Thyroid gland (tissue), 4 donors: ENCODE measurements around the gene RORC. TPM values are rescaled to one million over a fixed set of nuclear protein-coding genes. Genes with fewer than 3 reads are reported as not detected.

Experiments
- DNase-seq, 2 donors: peaks; one replicate each; pipeline ENCODE4 v3.0.0-alpha.2; 2019
- H3K27ac ChIP-seq, 3 donors: fragments of 200-600 bp; sonication (generic); 1 replicate in 2 of 3; 2 replicates in 1 of 3; pipeline ENCODE4 v1.5.1; 2016 to 2019; ENCODE audit warnings: mild to moderate bottlenecking in 1 of 3, moderate library complexity in 1 of 3
- H3K27me3 ChIP-seq: fragments of 200-600 bp; sonication (generic); one replicate; pipeline ENCODE4 v1.5.1; 2019
- H3K36me3 ChIP-seq, 2 donors: fragments of 200-600 bp; sonication (generic); one replicate each; pipeline ENCODE4 v1.5.1; 2016 to 2019
- H3K4me1 ChIP-seq, 2 donors: fragments of 200-600 bp; sonication (generic); one replicate each; pipeline ENCODE4 v1.5.1; 2017 to 2019
- H3K4me3 ChIP-seq, 3 donors: fragments of 200-600 bp; sonication (generic); replicated peaks in 1 of 3; 1 replicate in 2 of 3; 2 replicates in 1 of 3; pipeline ENCODE4 v1.5.1; 2016; ENCODE audit warnings: mild to moderate bottlenecking in 1 of 3
- H3K9me3 ChIP-seq: fragments of 200-600 bp; sonication (generic); one replicate; pipeline ENCODE4 v1.5.1; 2017
- CTCF ChIP-seq, 6 experiments: fragments of 200-600 bp in 3 of 6; fragments of 450-650 bp in 3 of 6; sonication (generic) in 3 of 6; IDR thresholded peaks; one replicate each; pipeline ENCODE4 v1.5.1; 2016 to 2019; ENCODE audit warnings: antibody characterized with exemption in 6 of 6, mild to moderate bottlenecking in 2 of 6, inconsistent platforms in 1 of 6, moderate library complexity in 1 of 6
- POLR2A ChIP-seq, 2 donors: fragments of 450-650 bp; IDR thresholded peaks; one replicate each; pipeline ENCODE4 v1.6.1; 2017; ENCODE audit warnings: antibody characterized with exemption in 2 of 2, mild to moderate bottlenecking in 2 of 2, moderate library complexity in 1 of 2
- WGBS, 2 donors: methylation state at CpG; one replicate each; pipeline ENCODE4 v1.1.5; 2017; 5-methylcytosine and 5-hydroxymethylcytosine counted together
- intact Hi-C: fragments of 100-400 bp; cut with DNase I; formaldehyde crosslinking; loops from one replicate; pipeline ENCODE4 v1.15.1; 2023
- total RNA-seq, 4 donors: library from RNA; depleted of rRNA; stranded (reverse); fragments of >200 nt; gene quantifications; one replicate each; pipeline ENCODE4 v1.2.3, GENCODE V29; 2016

The RORC gene
- total RNA-seq, 4 donors from 2014 or later = 29.7 to 48.4 (median 38.8) TPM

- 85 to 86% methylated on average over 2 to 5 of the region's 5 CpGs for WGBS, 2 donors
- Histone ChIP-seq H3K9me3 (no peaks in the 10 kb centered on the region), H3K4me1 (no peaks in the 10 kb centered on the region), H3K36me3 (peaks cover 0 to 5% of the 10 kb centered on the region in 2 donors), H3K27ac (no peak overlapping the region), H3K4me3 (no peak overlapping the region), H3K27me3 (no peaks in the 10 kb centered on the region)
- TF ChIP-seq CTCF (IDR thresholded peaks at IDR 0.05) (no peak), POLR2A (IDR thresholded peaks at IDR 0.05) (no peak)
- intact Hi-C loops = no loop called here
- no peak for DNase-seq
Measured at GRCh38 chr1:151807131-151807530, 24.5 kb downstream of the RORC start.

GRCh38 chr1:151806170-151806569 is 25.4 kb downstream of the RORC start:
- no peak for TF ChIP-seq POLR2A (IDR thresholded peaks at IDR 0.05)
- Histone ChIP-seq H3K4me1 (no peaks in the 10 kb centered on the region), H3K4me3 (no peak overlapping the region), H3K27ac (no peak overlapping the region), H3K36me3 (peaks cover 0 to 5% of the 10 kb centered on the region in 2 donors), H3K9me3 (no peaks in the 10 kb centered on the region), H3K27me3 (no peaks in the 10 kb centered on the region)
- intact Hi-C loops = no loop called here
- DNase-seq = no peak
- 81 to 84% methylated on average over 4 to 7 of the region's 7 CpGs for WGBS, 2 donors

- peak; percentile 19 to 45 for DNase-seq
- Histone ChIP-seq H3K4me3 (no peak within 1 kb of the TSS), H3K36me3 (peaks cover 0 to 5% of the 10 kb centered on the region in 2 donors), H3K9me3 (no peaks in the 10 kb centered on the region), H3K27ac (no peak within 1 kb of the TSS), H3K4me1 (no peaks in the 10 kb centered on the region), H3K27me3 (no peaks in the 10 kb centered on the region)
- 48 to 51% methylated on average over 9 to 12 of the region's 12 CpGs for WGBS, 2 donors
- intact Hi-C loops = no loop called here
- no peak for TF ChIP-seq CTCF (IDR thresholded peaks at IDR 0.05)
- no peak for TF ChIP-seq POLR2A (IDR thresholded peaks at IDR 0.05)
Measured at GRCh38 chr1:151805066-151805820, 26.4 kb downstream of the RORC start, which contains the start of gene LINGO4. Gene LINGO4 (minus strand): TSS chr1:151805419. CDS start chr1:151802704, 2,715 bp downstream.

- intact Hi-C loops = no loop called here
- DNase-seq = no peak
- H3K27ac ChIP-seq = no peak overlapping the region
- H3K4me1 ChIP-seq = no peaks in the 10 kb centered on the region
- no peak for TF ChIP-seq POLR2A (IDR thresholded peaks at IDR 0.05)
- no peak for TF ChIP-seq CTCF (IDR thresholded peaks at IDR 0.05)
- H3K9me3 ChIP-seq = no peaks in the 10 kb centered on the region
- H3K4me3 ChIP-seq = no peak overlapping the region
- peaks cover 0 to 5% of the 10 kb centered on the region in 2 donors for H3K36me3 ChIP-seq
- WGBS, 2 donors = 88 to 97% methylated on average over 3 of the region's 3 CpGs
- no peaks in the 10 kb centered on the region for H3K27me3 ChIP-seq
Measured at GRCh38 chr1:151803915-151804314, 27.7 kb downstream of the RORC start.

- Histone ChIP-seq H3K4me1 (no peaks in the 10 kb centered on the region), H3K27ac (no peak overlapping the region), H3K36me3 (peaks cover 0 to 4% of the 10 kb centered on the region in 2 donors), H3K4me3 (no peak overlapping the region), H3K9me3 (no peaks in the 10 kb centered on the region), H3K27me3 (no peaks in the 10 kb centered on the region)
- TF ChIP-seq CTCF (IDR thresholded peaks at IDR 0.05) = no peak
- TF ChIP-seq POLR2A (IDR thresholded peaks at IDR 0.05) = no peak
- no peak for DNase-seq
- intact Hi-C loops = no loop called here
Measured at GRCh38 chr1:151803164-151803563, 28.4 kb downstream of the RORC start.
